HG03045 (cell line): ENCODE measurements around the gene SMIM1.
"Not testable (repeated sequence)": the region's sequence is repeated elsewhere in the genome, so short reads cannot be mapped to it uniquely, and the experiment has no call there.

Experiments
- ATAC-seq: cut with Tn5 transposase; IDR thresholded peaks from one replicate; pipeline ENCODE4 v1.9.1; 2021; ENCODE audit warnings: mild to moderate bottlenecking, moderate library complexity; ENCODE audit not compliant: unreplicated experiment

SMIM1 gene

DNA sequence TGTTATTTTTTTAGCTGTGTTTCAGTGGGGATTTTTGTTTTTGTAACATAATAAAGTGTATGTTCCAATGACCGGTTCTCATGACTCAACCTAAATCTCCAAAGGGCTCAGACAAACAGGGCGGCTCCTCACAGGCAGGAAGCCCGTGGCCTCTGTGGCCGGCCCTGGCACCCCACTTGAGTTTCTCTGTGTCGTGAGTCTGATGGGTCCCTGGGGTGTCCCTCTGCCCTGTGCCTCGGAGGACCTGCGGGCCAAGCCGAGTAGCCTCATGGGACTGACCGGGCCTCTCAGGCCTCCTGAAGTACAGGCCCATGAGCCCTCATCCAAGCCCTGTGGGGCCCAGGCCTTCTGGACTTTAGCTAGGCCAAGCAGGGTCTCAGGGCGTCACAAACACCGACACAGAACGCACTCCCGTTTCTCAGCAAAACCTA, 36.4 kb upstream of the SMIM1 start:
- ATAC-seq = no peak

- no peak for ATAC-seq
Observed at GRCh38 chr1:3736708-3737107, 35.8 kb upstream of the SMIM1 start.

- no peak for ATAC-seq
Observed at GRCh38 chr1:3738943-3739342, 33.6 kb upstream of the SMIM1 start.

- no peak for ATAC-seq
Observed at GRCh38 chr1:3740042-3740441, 32.5 kb upstream of the SMIM1 start.

- ATAC-seq = no peak
Observed at GRCh38 chr1:3740752-3741151, 31.8 kb upstream of the SMIM1 start.

DNA sequence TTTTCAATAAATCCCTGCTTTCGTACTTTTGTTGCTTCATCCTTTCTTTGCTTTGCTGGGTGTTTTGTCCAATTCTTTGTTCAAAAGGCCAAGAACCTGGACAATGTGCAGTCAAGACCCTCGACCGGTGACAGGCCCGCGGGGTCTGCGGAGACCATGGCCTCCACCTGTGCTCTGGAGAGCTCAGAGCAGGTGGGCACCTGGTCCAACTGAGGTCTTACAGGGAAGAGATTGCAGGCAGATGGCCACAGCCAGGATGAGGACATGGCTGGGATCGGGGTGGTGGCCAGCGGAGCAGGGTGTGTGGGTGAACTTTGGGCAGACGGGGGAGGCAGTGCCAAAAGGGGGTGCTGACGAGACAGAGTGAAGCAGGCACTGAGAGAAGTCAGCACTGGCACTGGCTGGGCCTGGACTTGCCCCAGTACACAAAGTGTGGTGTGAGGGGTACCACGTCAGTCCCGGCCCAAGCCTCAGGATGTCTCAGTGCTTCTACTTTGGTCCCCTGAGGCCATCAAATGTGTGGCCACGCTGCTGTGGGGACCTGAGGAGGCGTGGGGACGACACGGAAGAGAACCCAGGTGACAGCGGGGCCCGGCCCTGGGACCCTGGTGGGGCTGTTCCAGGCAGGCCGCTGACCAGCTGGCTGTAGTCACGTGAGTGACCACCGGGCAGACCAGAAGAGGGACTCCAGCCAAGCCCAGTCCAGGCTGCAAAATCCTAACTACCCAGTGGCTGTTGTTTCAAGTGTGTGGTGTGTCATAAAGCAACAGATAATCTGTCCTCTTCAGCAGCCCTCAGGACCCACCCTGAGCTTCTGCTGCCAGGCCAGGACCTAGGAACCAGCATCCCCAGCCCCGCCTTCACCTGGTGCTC, 30.7 kb upstream of the SMIM1 start:
- no peak for ATAC-seq

DNA sequence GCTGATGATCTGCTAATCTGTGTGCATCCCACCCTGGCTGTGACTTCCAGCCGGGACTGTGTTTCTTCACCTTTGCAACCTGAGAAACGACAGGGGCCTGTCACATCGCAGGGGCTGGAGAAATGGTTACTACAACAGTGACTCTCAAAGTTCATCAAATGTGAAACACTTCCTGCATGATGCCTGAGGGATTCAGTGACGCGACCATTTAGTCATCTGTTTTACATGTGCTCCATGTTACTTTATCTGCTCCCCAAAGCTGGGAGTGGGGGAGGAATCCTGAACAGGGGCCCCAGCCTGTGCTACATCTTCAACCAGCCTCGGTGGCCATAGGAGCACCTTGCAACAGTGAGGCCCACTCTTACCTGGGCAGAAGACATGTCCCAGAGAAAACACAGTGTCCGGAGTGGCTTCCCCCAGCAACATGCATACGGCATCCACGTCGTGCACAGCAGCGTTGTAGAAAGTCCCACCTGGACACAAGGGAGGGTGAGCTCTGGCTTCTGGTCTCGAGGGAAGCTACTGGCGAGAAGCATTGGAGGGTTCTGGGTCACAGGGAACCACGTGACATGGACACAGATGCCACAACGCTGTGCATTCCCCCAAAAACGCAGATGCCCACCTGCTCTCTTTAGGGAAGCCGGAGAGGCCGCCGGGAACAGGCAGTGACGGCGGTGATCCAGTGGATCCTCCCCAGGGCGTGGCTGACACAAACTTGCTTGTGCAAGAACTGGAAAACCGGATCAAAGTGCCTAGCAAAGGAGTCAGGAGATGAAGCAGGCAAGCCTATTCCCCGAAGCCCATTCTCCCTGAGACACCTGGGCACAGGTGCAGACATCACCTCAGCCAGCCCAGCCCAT, 29.9 kb upstream of the SMIM1 start:
- ATAC-seq = no peak

DNA sequence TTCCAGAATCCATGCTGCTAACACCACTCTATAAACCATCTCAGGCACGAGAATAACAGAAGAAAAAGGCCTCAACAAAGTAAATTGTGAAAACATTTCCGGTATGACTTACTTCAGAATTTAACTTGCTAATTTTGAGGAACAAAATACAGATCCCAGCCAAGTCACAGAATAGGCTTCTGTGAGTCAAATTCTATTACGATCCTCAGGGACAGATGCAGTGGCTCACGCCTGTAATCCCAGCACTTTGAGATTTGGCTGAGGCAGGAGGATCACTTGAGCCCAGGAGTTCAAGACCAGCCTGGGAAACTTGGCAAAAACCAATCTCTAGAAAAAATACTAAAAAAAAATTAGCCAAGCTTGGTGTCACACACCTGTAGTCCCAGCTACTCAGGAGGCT, 29.1 kb upstream of the SMIM1 start:
- no peak for ATAC-seq

DNA sequence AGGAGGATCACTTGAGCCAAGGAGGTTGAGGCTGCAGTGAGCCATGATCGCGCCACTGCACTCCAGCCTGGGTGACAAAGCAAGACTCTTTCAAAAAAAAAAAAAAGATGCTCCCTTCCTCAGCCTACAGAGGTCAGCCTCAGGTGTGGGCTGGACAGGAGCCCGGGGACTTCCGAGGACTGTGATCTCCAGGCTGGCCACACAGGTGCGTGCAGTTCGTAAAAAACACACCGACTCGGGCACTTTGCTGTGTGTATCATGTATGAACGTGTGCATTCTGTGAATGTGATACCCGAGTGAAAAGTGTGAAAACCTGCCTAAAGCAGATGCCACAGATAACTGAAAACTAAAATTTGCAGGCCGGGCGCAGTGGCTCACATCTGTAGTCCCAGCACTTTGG, 28.7 kb upstream of the SMIM1 start:
- no peak for ATAC-seq

- ATAC-seq = no peak
Observed at GRCh38 chr1:3744646-3745045, 27.9 kb upstream of the SMIM1 start.

DNA sequence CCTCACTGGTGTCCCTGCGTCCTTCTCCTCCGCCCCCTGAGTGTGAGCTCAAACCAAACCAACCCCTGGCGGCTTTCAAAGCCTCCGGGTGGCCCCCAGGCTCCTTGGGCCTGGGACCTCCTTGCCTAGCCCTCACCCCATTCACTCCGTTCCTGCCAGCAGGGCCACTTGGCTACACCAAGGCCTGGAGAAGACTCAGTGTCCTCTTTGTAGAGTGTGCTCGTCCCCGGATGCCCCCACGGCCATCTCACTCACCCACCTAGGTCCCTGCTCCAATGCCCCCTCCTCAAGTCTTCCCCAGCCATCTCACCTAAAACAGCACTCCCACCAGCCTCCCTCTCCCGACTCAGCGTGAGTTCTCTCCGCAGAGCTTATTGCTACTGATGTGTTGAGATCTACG, 27.5 kb upstream of the SMIM1 start:
- no peak for ATAC-seq

GRCh38 chr1:3745590-3746381, 26.8 kb upstream of the SMIM1 start:
- no peak for ATAC-seq

DNA sequence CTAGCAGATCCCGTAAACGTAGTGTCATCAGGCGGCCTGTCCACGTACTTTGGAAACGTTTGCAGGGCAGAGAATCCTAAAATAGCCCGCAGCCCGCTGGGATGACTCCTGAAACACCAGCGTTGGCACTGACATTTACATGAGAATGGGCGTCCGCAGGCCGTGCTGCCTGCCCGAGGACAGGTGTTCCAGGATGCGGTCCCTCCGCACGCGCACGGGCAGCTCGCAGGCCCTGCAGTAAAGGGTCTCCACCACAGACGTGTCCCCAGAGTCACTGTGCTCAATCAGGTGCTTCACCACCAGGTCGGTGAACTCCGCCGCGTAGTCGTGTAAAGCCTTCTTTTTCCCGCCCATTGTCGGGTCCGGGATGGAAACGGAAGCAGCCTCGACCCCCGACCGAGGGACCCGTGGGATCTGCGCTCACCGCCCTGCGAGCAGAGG, 26.1 kb upstream of the SMIM1 start:
- ATAC-seq = no peak

DNA sequence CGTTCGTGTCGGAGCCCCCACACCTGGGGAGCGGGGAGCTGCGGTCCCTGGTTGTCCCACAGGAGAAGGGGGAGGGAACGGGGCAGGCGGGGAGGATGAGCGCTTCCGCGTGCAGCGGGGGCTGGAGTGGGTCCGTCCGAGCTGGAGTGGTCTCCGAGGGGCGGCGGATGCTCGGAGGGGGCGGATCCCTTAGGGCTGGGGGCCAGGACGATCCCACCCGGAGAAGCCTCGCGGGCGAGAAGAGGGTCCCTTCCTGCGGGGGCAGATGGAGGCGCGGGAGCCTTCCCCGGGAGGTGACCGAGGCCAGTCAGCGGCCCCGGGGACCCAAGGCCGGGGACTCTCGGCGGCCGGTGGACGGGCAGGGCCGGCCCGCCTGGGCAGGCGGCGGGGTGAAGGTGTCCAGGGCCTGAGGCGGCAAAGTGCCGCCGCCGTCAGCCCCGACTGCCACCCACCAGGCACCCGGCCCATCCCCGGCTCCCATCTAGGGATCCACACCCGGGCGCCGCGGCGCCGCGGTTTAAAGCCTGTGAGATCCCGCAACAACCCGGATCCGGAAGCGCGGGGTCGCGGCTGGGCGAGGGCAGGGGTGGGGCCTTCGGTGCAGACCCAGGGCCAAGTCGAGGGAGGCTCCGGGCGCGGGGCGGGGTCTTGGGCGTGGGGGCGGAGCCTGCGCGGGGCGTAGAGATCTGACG, 25.6 kb upstream of the SMIM1 start:
- peak; percentile 78 for ATAC-seq

DNA sequence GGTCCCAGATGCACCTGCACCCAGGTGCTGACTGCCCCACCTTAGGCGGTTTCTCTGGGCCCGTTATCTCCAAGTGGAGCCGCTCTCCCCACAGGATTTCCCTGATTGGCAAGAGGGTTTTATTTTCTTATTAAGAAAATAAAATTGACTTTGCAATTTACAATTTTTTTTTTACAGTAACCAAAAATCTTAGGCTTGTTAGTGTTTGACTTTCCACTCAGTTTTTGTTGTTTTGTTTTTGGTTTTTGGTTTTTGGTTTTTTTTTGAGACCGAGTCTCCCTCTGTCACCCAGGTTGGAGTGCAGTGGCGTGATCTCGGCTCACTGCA, 25.1 kb upstream of the SMIM1 start:
- no peak for ATAC-seq

DNA sequence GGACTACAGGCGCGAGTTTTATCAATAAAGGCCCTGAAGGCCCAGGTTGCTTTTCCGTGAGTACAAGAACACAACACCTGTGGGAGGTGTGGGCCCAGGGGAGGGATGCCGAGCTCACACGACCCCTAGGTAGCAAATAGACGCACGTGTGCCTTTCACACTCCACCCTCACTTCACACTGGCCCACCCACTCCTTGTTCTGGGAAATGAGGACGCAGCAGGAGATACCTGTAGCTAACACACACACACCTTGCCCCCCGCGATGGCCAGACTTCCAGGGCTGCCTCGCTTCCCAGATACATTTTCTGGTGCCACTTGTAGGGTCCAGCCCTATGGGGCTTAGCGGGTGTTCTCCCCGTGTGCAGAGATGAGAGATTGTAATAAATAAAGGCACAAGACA, 24.6 kb upstream of the SMIM1 start:
- ATAC-seq = no peak

GRCh38 chr1:3748316-3748900, 24.1 kb upstream of the SMIM1 start:
- ATAC-seq = not testable (repeated sequence)

DNA sequence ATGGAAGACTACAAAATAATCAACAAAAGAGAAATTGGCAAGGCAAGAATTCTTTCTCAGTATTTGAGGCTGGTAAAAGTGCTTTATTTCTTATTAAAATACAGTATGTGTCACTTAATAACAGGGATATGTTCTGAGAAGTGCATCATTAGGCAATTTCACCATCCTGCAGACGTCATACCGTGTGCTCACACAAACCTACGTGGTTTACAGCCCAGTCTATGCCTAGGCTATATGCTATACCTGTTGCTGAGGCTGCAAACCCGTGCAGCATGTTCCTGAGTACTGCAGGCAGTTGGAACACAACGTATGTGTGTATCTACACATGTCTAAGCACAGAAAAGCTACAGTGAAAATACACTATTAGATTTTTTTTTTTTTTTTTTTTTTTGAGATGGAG, 23.0 kb upstream of the SMIM1 start:
- no peak for ATAC-seq

GRCh38 chr1:3750741-3751140, 21.8 kb upstream of the SMIM1 start:
- no peak for ATAC-seq

DNA sequence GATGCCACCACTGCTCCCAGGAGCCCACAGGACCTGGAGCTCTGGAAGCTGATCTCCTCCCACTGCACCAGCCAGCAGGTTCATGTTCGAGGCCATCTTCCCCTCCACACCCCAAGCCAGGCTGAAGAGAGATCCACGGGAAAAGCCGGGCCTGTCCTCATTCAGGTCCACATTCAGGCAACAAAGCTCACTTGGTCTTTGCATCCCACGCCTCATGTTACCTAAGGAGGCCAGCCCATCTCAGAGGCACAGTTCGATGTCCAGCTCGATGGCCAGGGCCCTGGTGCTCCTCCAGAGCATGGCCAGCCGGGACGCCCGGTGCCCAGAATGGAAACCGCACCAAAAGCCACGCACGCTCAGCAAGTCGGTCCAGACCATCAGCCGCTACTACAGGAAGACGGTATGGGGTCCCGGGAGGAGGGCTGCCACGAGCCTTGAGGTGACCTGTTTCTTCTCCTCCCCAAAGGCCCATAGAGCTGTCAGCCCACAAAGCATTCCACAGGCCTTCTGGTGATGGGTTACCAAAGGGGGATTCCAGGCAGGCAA, 20.1 kb upstream of the SMIM1 start, which contains the start of gene CCDC27:
TSS of gene CCDC27 (plus strand) at position 51 of the 546 bp plus-strand sequence. CDS start at position 83, 32 bp downstream.
- ATAC-seq = no peak
